Tibial nerve (tissue), 4 donors: Measurements from ENCODE around the gene FIBCD1. TPM values are rescaled to one million over a fixed set of nuclear protein-coding genes. Genes with fewer than 3 reads are reported as not detected.

Source experiments
- DNase-seq, 2 donors: peaks; one replicate each; pipeline ENCODE4 v3.0.0-alpha.2; 2019; ENCODE audit warnings: low spot score in 2 of 2
- H3K27ac ChIP-seq, 4 donors: fragments of 200-600 bp; sonication (generic) in 3 of 4; one replicate each; pipeline ENCODE4 v1.5.1; 2017 to 2019; ENCODE audit warnings: mild to moderate bottlenecking in 1 of 4
- H3K27me3 ChIP-seq, 2 donors: fragments of 200-600 bp; sonication (generic) in 1 of 2; one replicate each; pipeline versions ENCODE4 v1.5.1 to v1.6.0; 2017 to 2019
- H3K36me3 ChIP-seq, 3 donors: fragments of 200-600 bp; sonication (generic); one replicate each; pipeline ENCODE4 v1.5.1; 2018 to 2019
- H3K4me1 ChIP-seq, 4 donors: fragments of 200-600 bp; sonication (generic) in 3 of 4; one replicate each; pipeline ENCODE4 v1.5.1; 2017 to 2019
- H3K4me3 ChIP-seq, 4 donors: fragments of 200-600 bp; sonication (generic) in 3 of 4; one replicate each; pipeline ENCODE4 v1.5.1; 2017 to 2019; ENCODE audit warnings: mild to moderate bottlenecking in 1 of 4, moderate library complexity in 1 of 4
- H3K9me3 ChIP-seq, 4 donors: fragments of 200-600 bp; sonication (generic) in 3 of 4; one replicate each; pipeline ENCODE4 v1.5.1; 2017 to 2019
- EP300 ChIP-seq, 2 donors: sonication (generic); formaldehyde crosslinking; IDR thresholded peaks; one replicate each; pipeline ENCODE4 v1.6.1; 2017; ENCODE audit warnings: antibody characterized with exemption in 2 of 2, mild to moderate bottlenecking in 1 of 2
- POLR2A ChIP-seq, 2 donors: fragments of 450-650 bp; IDR thresholded peaks; one replicate each; pipeline ENCODE4 v1.6.1; 2017; ENCODE audit warnings: antibody characterized with exemption in 2 of 2, mild to moderate bottlenecking in 2 of 2, moderate library complexity in 2 of 2
- WGBS, 2 donors: methylation state at CpG; one replicate each; pipeline ENCODE4 v1.1.5; 2018; 5-methylcytosine and 5-hydroxymethylcytosine counted together
- total RNA-seq, 4 donors: library from RNA; depleted of rRNA; stranded (reverse); fragments of >200 nt; gene quantifications; one replicate each; pipeline ENCODE4 v1.1.0, GENCODE V29; 2016
- TF ChIP-seq, protein P1 (sequence below), 5 experiments: fragments of 200-600 bp in 3 of 5; fragments of 450-650 bp in 2 of 5; sonication (generic) in 3 of 5; IDR thresholded peaks; one replicate each; pipeline ENCODE4 v1.5.1; 2016 to 2019; ENCODE audit warnings: antibody characterized with exemption in 5 of 5, mild to moderate bottlenecking in 3 of 5, moderate library complexity in 2 of 5

Gene FIBCD1
- total RNA-seq, 4 donors from 2014 or later: not detected

DNA sequence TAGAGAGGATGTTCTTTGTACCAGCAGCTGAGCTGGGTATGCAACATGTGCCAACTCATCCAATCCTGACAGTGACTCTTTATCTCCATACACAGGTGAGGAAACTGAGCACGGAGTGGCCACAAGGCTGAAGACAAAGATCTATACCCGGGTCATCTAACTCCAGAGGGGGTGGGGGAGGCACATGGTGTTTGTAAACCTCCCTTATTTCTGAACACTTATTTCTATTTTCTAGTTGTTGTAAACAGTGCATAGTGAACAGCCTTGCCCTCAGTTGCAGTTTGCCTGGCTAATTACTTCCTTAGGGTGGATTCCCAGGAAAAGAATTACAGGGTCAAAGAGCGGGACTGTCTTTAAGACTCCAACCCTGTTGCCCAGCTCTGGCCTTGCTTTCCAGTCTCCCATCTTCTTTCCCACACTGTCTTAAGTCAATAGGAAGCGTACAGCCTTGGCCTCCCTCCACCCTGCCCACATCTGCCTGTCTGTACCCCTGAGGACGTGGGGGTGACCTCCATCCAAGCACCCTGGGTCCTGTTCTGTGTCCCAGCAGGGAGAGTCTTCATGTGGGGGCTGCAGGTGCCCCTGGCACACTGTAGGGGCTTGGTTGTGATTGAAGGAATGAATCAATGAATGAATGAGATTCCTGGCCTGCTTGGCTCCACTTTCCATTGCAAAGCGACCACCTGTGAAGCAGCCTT lies 13.2 kb upstream of the FIBCD1 start:
- WGBS, 2 donors: 54 to 71% methylated on average over 6 of the region's 6 CpGs
- Histone ChIP-seq H3K27me3 (peaks cover 0 to 37% of the 10 kb centered on the region in 2 donors), H3K4me1 (no peaks in the 10 kb centered on the region), H3K4me3 (no peak overlapping the region), H3K36me3 (no peaks in the 10 kb centered on the region), H3K27ac (no peak overlapping the region), H3K9me3 (peaks cover 0 to 7% (median 0%) of the 10 kb centered on the region in 4 donors)
- DNase-seq: no peak
- TF ChIP-seq, protein P1, sequence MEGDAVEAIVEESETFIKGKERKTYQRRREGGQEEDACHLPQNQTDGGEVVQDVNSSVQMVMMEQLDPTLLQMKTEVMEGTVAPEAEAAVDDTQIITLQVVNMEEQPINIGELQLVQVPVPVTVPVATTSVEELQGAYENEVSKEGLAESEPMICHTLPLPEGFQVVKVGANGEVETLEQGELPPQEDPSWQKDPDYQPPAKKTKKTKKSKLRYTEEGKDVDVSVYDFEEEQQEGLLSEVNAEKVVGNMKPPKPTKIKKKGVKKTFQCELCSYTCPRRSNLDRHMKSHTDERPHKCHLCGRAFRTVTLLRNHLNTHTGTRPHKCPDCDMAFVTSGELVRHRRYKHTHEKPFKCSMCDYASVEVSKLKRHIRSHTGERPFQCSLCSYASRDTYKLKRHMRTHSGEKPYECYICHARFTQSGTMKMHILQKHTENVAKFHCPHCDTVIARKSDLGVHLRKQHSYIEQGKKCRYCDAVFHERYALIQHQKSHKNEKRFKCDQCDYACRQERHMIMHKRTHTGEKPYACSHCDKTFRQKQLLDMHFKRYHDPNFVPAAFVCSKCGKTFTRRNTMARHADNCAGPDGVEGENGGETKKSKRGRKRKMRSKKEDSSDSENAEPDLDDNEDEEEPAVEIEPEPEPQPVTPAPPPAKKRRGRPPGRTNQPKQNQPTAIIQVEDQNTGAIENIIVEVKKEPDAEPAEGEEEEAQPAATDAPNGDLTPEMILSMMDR (IDR thresholded peaks at IDR 0.05): no peak
- TF ChIP-seq POLR2A (IDR thresholded peaks at IDR 0.05): no peak
- TF ChIP-seq EP300 (IDR thresholded peaks at IDR 0.05): no peak

DNA sequence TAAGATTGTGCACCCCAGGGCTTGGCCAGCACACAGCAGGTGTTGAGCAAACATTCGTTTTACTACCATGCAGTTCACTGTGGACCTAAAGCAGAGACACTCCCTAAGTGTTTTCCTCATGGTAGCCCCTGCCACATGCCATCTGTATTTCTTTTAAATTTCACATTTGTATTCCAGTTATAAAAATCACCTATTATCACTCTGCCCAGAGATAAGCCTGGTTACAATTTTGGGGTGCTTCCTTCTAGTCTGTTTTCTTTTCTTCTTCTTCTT lies 10.9 kb upstream of the FIBCD1 start:
- WGBS, 2 donors: 71 to 75% methylated on average over 1 of the region's 1 CpG

DNA sequence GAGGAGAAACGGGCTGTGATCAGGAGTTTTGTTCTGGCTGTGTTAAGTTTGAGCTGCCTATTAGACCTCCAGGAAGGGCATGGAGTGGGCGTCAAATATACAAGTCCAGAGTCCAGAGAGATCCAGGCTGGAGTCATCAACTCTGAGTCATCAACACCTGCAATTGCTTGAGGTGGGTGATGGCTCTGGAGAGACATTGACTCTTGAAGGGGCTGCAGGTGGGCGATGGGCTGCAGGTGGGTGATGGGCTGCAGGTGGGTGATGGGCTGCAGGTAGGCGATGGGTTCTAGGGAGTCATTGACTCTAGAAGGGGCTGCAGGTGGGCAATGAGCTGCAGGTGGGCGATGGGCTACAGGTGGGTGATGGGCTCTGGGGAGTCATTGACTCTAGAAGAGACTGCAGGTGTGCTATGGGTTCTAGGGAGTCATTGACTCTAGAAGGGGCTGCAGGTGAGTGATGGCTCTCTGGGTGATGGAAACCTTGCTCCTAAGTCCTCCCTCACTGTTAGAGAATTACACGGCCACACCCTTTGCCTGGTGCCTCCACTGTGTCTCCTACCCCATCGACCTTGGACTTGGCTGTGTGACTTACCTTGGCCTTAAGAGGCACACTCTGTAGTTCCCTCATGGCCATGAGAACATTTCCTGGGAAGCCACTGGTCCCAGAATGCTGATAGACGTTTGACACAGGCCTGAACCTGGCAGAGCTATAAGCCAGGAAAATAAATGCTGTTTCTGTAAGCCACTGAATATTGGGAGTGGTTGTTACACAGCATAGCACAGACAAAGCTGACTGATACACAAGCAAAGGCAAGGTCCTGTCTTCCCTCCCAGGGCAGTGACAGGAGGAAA lies 10.4 kb upstream of the FIBCD1 start:
- WGBS, 2 donors: 69 to 76% methylated on average over 8 of the region's 8 CpGs
- no peaks in the 10 kb centered on the region for H3K4me1 ChIP-seq
- peaks cover 0 to 17% of the 10 kb centered on the region in 2 donors for H3K27me3 ChIP-seq

More for the DNA sequence above, 10.9 kb upstream of the FIBCD1 start:
- Histone ChIP-seq H3K9me3 (peaks cover 0 to 7% (median 0%) of the 10 kb centered on the region in 4 donors), H3K27me3 (peaks cover 0 to 17% of the 10 kb centered on the region in 2 donors), H3K36me3 (no peaks in the 10 kb centered on the region), H3K4me1 (no peaks in the 10 kb centered on the region), H3K27ac (no peak overlapping the region), H3K4me3 (no peak overlapping the region)
- no peak for DNase-seq
- TF ChIP-seq POLR2A (IDR thresholded peaks at IDR 0.05): no peak
- TF ChIP-seq EP300 (IDR thresholded peaks at IDR 0.05): no peak
- TF ChIP-seq, protein P1 (IDR thresholded peaks at IDR 0.05): no peak

DNA sequence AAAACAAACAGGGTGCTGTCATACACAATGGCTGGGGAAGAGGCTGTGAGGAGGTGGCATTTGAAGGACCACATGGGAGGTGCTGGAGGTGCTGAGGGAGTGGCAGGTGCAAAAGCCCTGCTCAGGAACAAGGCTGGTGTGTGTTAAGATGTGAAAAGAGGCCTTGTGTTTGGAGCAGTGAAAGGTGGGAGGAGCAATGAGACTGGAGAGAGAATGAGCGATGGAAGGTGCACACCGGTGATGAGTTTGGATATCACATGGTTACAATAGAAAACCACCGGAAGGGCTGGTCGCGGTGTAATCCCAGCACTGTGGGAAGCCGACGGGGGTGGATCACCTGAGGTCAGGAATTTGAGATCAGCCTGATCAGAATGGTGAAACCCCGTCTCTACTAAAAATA lies 9.2 kb upstream of the FIBCD1 start:
- DNase-seq: no peak
- Histone ChIP-seq H3K9me3 (peaks cover 0 to 7% (median 0%) of the 10 kb centered on the region in 4 donors), H3K27ac (no peak overlapping the region), H3K4me1 (no peaks in the 10 kb centered on the region), H3K27me3 (peaks cover 0 to 17% of the 10 kb centered on the region in 2 donors), H3K4me3 (no peak overlapping the region), H3K36me3 (no peaks in the 10 kb centered on the region)
- TF ChIP-seq POLR2A (IDR thresholded peaks at IDR 0.05) (no peak), EP300 (IDR thresholded peaks at IDR 0.05) (no peak)
- TF ChIP-seq, protein P1 (IDR thresholded peaks at IDR 0.05): no peak
- WGBS, 2 donors: 59 to 65% methylated on average over 8 of the region's 8 CpGs

More for the DNA sequence above, 10.4 kb upstream of the FIBCD1 start:
- H3K4me3 ChIP-seq: no peak overlapping the region
- peaks cover 0 to 7% (median 0%) of the 10 kb centered on the region in 4 donors for H3K9me3 ChIP-seq
- H3K36me3 ChIP-seq: no peaks in the 10 kb centered on the region
- TF ChIP-seq, protein P1 (IDR thresholded peaks at IDR 0.05): no peak
- no peak for TF ChIP-seq EP300 (IDR thresholded peaks at IDR 0.05)
- no peak for TF ChIP-seq POLR2A (IDR thresholded peaks at IDR 0.05)
- H3K27ac ChIP-seq: no peak overlapping the region
- DNase-seq: no peak

DNA sequence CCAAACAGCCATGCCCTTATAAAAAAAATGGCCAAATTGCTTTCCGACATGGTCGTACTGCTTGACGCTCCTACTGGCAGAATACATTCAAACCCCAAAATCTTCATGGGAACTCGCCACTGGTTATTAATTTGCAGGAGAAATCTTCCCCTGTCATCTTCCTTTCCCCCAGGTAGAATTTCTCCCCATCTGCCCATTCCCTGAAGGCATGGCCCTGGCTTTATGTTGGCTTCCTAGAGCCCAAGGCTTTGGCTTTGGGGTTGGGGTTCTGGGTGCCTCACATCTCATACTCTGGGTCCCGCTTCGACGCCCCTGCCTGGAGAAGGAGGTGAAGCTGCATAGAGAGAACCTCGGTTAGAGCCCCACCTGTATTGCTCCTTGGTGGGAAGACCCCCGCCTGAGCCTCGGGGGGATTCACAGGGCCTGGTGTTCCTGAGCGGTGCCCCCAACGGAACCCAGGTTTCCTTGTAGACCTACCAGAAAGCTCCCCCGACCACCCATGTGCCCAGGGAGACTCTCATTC lies 8.6 kb upstream of the FIBCD1 start:
- Histone ChIP-seq H3K9me3 (peaks cover 0 to 4% (median 0%) of the 10 kb centered on the region in 4 donors), H3K27ac (no peak overlapping the region), H3K4me3 (no peak overlapping the region), H3K36me3 (no peaks in the 10 kb centered on the region), H3K4me1 (no peaks in the 10 kb centered on the region), H3K27me3 (peaks cover 0 to 21% of the 10 kb centered on the region in 2 donors)
- WGBS, 2 donors: 79% methylated on average over 13 of the region's 13 CpGs
- DNase-seq: no peak
- no peak for TF ChIP-seq EP300 (IDR thresholded peaks at IDR 0.05)
- TF ChIP-seq, protein P1 (IDR thresholded peaks at IDR 0.05): no peak
- TF ChIP-seq POLR2A (IDR thresholded peaks at IDR 0.05): no peak
